Sigmoid colon (tissue), 4 donors: ENCODE measurements around the gene C12orf57.

ENCODE experiments used
- CTCF ChIP-seq, 4 experiments: fragments of 450-650 bp in 3 of 4; fragments of 200-600 bp in 1 of 4; IDR thresholded peaks; one replicate each; pipeline ENCODE4 v1.5.1; 2016 to 2019; ENCODE audit warnings: antibody characterized with exemption in 4 of 4, mild to moderate bottlenecking in 3 of 4, moderate library complexity in 2 of 4
- POLR2A ChIP-seq, 2 donors: fragments of 450-650 bp; IDR thresholded peaks; one replicate each; pipeline ENCODE4 v1.6.1; 2016; ENCODE audit warnings: antibody characterized with exemption in 2 of 2, mild to moderate bottlenecking in 2 of 2, moderate library complexity in 2 of 2
- POLR2AphosphoS5 ChIP-seq, 4 donors: sonication (generic); formaldehyde crosslinking; IDR thresholded peaks; one replicate each; pipeline ENCODE4 v1.6.1; 2017; ENCODE audit warnings: antibody characterized with exemption in 4 of 4

GRCh38 chr12:6968426-6968825 lies 24.6 kb downstream of the C12orf57 start:
- TF ChIP-seq POLR2A (IDR thresholded peaks at IDR 0.05) = no peak
- TF ChIP-seq POLR2AphosphoS5 (IDR thresholded peaks at IDR 0.05) = no peak
- no peak for TF ChIP-seq CTCF (IDR thresholded peaks at IDR 0.05)
